Testis (tissue), 2 donors: ENCODE results near the gene PFKFB4.

ENCODE experiments used
- POLR2A ChIP-seq: fragments of 450-650 bp; IDR thresholded peaks from one replicate; pipeline ENCODE4 v1.6.1; 2017; ENCODE audit warnings: antibody characterized with exemption, mild to moderate bottlenecking, moderate library complexity
- TF ChIP-seq, protein P1 (sequence below), 3 experiments: fragments of 450-650 bp in 2 of 3; fragments of 200-600 bp in 1 of 3; sonication (generic) in 1 of 3; IDR thresholded peaks; one replicate each; pipeline ENCODE4 v1.5.1; 2016 to 2019; ENCODE audit warnings: antibody characterized with exemption in 3 of 3, mild to moderate bottlenecking in 2 of 3, moderate library complexity in 1 of 3

DNA sequence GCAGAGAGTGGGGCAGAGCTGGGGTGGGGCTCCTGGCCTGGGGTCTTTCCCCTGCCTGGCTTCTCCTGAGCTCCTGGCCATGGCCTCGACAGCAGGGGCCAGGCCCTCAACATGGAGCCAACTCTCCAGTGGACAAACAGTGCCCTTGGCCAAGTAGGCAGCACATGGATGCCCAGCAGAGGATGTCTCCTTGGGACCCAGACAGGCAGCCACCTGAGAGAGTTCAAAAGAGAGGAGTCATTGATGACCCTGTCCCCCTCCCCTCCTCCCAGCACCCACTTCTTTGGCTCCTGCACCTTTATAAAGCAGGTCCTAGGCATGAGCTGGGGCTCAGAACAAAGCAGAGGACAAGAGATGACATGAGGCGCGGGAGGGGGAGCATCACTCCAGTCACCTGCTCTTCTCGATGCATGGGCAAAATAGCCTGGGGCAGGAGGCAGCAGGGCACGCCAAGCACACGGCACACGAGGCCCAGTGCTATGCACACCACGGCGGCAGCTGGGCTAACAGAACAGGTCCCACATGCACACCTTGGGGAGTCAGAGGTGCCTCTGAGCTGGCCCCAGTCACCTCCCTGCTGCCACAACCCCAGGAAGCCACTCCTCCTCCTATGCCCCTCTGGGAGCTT lies 80.1 kb downstream of the PFKFB4 start:
- TF ChIP-seq, protein P1, sequence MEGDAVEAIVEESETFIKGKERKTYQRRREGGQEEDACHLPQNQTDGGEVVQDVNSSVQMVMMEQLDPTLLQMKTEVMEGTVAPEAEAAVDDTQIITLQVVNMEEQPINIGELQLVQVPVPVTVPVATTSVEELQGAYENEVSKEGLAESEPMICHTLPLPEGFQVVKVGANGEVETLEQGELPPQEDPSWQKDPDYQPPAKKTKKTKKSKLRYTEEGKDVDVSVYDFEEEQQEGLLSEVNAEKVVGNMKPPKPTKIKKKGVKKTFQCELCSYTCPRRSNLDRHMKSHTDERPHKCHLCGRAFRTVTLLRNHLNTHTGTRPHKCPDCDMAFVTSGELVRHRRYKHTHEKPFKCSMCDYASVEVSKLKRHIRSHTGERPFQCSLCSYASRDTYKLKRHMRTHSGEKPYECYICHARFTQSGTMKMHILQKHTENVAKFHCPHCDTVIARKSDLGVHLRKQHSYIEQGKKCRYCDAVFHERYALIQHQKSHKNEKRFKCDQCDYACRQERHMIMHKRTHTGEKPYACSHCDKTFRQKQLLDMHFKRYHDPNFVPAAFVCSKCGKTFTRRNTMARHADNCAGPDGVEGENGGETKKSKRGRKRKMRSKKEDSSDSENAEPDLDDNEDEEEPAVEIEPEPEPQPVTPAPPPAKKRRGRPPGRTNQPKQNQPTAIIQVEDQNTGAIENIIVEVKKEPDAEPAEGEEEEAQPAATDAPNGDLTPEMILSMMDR (IDR thresholded peaks at IDR 0.05): no peak
- TF ChIP-seq POLR2A: no peak
